H9 (cell line): ENCODE data around the gene P3H2. TPM values are rescaled to one million over a fixed set of nuclear protein-coding genes. Genes with fewer than 3 reads are reported as not detected.

Experiments
- DNase-seq: peaks from one replicate; pipeline ENCODE4 v3.0.0-alpha.2; 2017
- H2AFZ ChIP-seq: one replicate; pipeline ENCODE4 v1.6.1; 2013; ENCODE audit warnings: mild to moderate bottlenecking, low read length, control low read depth, moderate library complexity
- H2AK5ac ChIP-seq: 2 replicates; pipeline ENCODE4 v1.6.1; 2013; ENCODE audit warnings: low read length, control low read depth, mixed read lengths; ENCODE audit not compliant: insufficient read length
- H2BK120ac ChIP-seq: one replicate; pipeline ENCODE4 v1.6.1; 2013; ENCODE audit warnings: low read depth, mild to moderate bottlenecking, low read length, control low read depth, inconsistent platforms; ENCODE audit not compliant: poor library complexity, severe bottlenecking
- H2BK12ac ChIP-seq: 2 replicates; pipeline ENCODE4 v1.6.1; 2013; ENCODE audit warnings: low read length, control low read depth, mixed read lengths, low read depth; ENCODE audit not compliant: insufficient read length
- H2BK15ac ChIP-seq: 2 replicates; pipeline ENCODE4 v1.6.1; 2013; ENCODE audit warnings: low read depth, low read length, control low read depth
- H2BK20ac ChIP-seq: one replicate; pipeline ENCODE4 v1.6.1; 2013; ENCODE audit warnings: low read depth, mild to moderate bottlenecking, low read length, control low read depth, inconsistent platforms; ENCODE audit not compliant: poor library complexity, severe bottlenecking
- H2BK5ac ChIP-seq: 2 replicates; pipeline ENCODE4 v1.6.1; 2013; ENCODE audit warnings: low read length, control low read depth, mixed read lengths; ENCODE audit not compliant: insufficient read length
- H3K14ac ChIP-seq: 2 replicates; pipeline ENCODE4 v1.6.1; 2013; ENCODE audit warnings: low read length, control low read depth; ENCODE audit not compliant: insufficient read depth
- H3K18ac ChIP-seq: 2 replicates; pipeline ENCODE4 v1.6.1; 2013; ENCODE audit warnings: low read depth, mild to moderate bottlenecking, mixed read lengths, low read length, control low read depth; ENCODE audit not compliant: insufficient read length
- H3K23ac ChIP-seq: 2 replicates; pipeline ENCODE4 v1.6.1; 2013; ENCODE audit warnings: low read length, control low read depth, mixed read lengths, low read depth; ENCODE audit not compliant: insufficient read length
- H3K23me2 ChIP-seq: 2 replicates; pipeline ENCODE4 v1.6.1; 2013; ENCODE audit warnings: low read depth, mild to moderate bottlenecking, mixed read lengths, low read length, control low read depth; ENCODE audit not compliant: insufficient read length, poor library complexity, severe bottlenecking
- H3K27ac ChIP-seq: 2 replicates; pipeline ENCODE4 v1.5.1; 2013; ENCODE audit warnings: low read length, control low read depth, mixed read lengths, low read depth; ENCODE audit not compliant: insufficient read length
- H3K27me3 ChIP-seq: 2 replicates; pipeline ENCODE4 v1.6.1; 2013; ENCODE audit warnings: low read length, control low read depth, inconsistent platforms; ENCODE audit not compliant: insufficient read depth
- H3K4ac ChIP-seq: 2 replicates; pipeline ENCODE4 v1.6.1; 2013; ENCODE audit warnings: low read depth, mild to moderate bottlenecking, control low read depth, inconsistent platforms, low read length, moderate library complexity
- H3K4me1 ChIP-seq: 2 replicates; pipeline ENCODE4 v1.6.1; 2013; ENCODE audit warnings: low read length, control low read depth, inconsistent platforms; ENCODE audit not compliant: insufficient read depth
- H3K4me2 ChIP-seq: 2 replicates; pipeline ENCODE4 v1.6.1; 2013; ENCODE audit warnings: low read length, control low read depth, mixed read lengths; ENCODE audit not compliant: insufficient read length, insufficient read depth
- H3K56ac ChIP-seq: 2 replicates; pipeline ENCODE4 v1.6.1; 2013; ENCODE audit warnings: low read depth, mild to moderate bottlenecking, mixed read lengths, low read length, control low read depth; ENCODE audit not compliant: insufficient read length
- H3K79me1 ChIP-seq: 2 replicates; pipeline ENCODE4 v1.6.1; 2013; ENCODE audit warnings: low read depth, mild to moderate bottlenecking, moderate library complexity, low read length, control low read depth, inconsistent platforms; ENCODE audit not compliant: insufficient read depth, poor library complexity, severe bottlenecking
- H3K79me2 ChIP-seq: 2 replicates; pipeline ENCODE4 v1.6.1; 2013; ENCODE audit warnings: low read length, control low read depth, inconsistent platforms; ENCODE audit not compliant: insufficient read depth
- H3K9ac ChIP-seq: 2 replicates; pipeline ENCODE4 v1.6.1; 2013; ENCODE audit warnings: low read length, control low read depth, mixed read lengths; ENCODE audit not compliant: insufficient read length; ENCODE audit errors: extremely low read depth
- H3K9me3 ChIP-seq: one replicate; pipeline ENCODE4 v1.6.1; 2013; ENCODE audit warnings: low read depth, low read length, inconsistent platforms; ENCODE audit not compliant: control insufficient read depth
- H3T11ph ChIP-seq: one replicate; pipeline ENCODE4 v1.6.1; 2013; ENCODE audit warnings: mild to moderate bottlenecking, low read length, control low read depth, inconsistent platforms
- H4K20me1 ChIP-seq: one replicate; pipeline ENCODE4 v1.6.1; 2013; ENCODE audit not compliant: control insufficient read depth, insufficient read length, insufficient read depth
- H4K5ac ChIP-seq: 2 replicates; pipeline ENCODE4 v1.6.1; 2013; ENCODE audit warnings: low read depth, mild to moderate bottlenecking, mixed read lengths, low read length, control low read depth; ENCODE audit not compliant: insufficient read length
- H4K8ac ChIP-seq: replicated peaks from 2 replicates; pipeline ENCODE4 v1.6.1; 2013; ENCODE audit warnings: low read length, control low read depth, mixed read lengths, low read depth; ENCODE audit not compliant: insufficient read length
- H4K91ac ChIP-seq: 2 replicates; pipeline ENCODE4 v1.6.1; 2013; ENCODE audit warnings: low read depth, mild to moderate bottlenecking, moderate library complexity, mixed read lengths, low read length, control low read depth; ENCODE audit not compliant: insufficient read length
- H3K27ac Mint-ChIP-seq, 3 experiments: 2 replicates in 2 of 3; 3 replicates in 1 of 3; pipeline ENCODE4 v1.8.0; 2020 to 2021; ENCODE audit warnings: mixed read lengths in 3 of 3, mild to moderate bottlenecking in 1 of 3, moderate library complexity in 1 of 3
- H3K27me3 Mint-ChIP-seq: 2 replicates; pipeline ENCODE4 v1.8.0; 2021; ENCODE audit warnings: low read depth, mild to moderate bottlenecking, moderate library complexity, mixed read lengths
- H3K36me3 Mint-ChIP-seq, 3 experiments: 2 replicates in 2 of 3; 3 replicates in 1 of 3; pipeline ENCODE4 v1.8.0; 2020 to 2021; ENCODE audit warnings: low read depth in 3 of 3, mixed read lengths in 3 of 3; ENCODE audit not compliant: insufficient read depth in 1 of 3
- H3K4me1 Mint-ChIP-seq, 2 experiments: 2 replicates each; pipeline ENCODE4 v1.8.0; 2020; ENCODE audit warnings: mixed read lengths in 2 of 2
- H3K4me3 Mint-ChIP-seq, 2 experiments: 2 replicates in 1 of 2; 3 replicates in 1 of 2; pipeline ENCODE4 v1.8.0; 2020 to 2021; ENCODE audit warnings: mild to moderate bottlenecking in 2 of 2, mixed read lengths in 2 of 2, moderate library complexity in 1 of 2
- H3K9me3 Mint-ChIP-seq, 2 experiments: 2 replicates in 1 of 2; 3 replicates in 1 of 2; pipeline ENCODE4 v1.8.0; 2020; ENCODE audit warnings: mild to moderate bottlenecking in 2 of 2, mixed read lengths in 2 of 2, moderate library complexity in 1 of 2
- CTCF ChIP-seq: fragments of 200-600 bp; sonication (generic); conservative IDR thresholded peaks from 3 replicates; pipeline ENCODE4 v1.8.0; 2021; ENCODE audit warnings: antibody characterized with exemption, mild to moderate bottlenecking
- WGBS: extraction: QIAGEN DNeasy Blood & Tissue Kit; methylation state at CpG from one replicate; pipeline ENCODE4 v1.1.7; 2013; ENCODE audit warnings: missing lambda C conversion rate, low lambda C conversion rate, mixed read lengths; ENCODE audit not compliant: insufficient read length; ENCODE audit errors: extremely low coverage; 5-methylcytosine and 5-hydroxymethylcytosine counted together
- total RNA-seq: library from RNA; stranded (reverse); gene quantifications from 2 replicates; pipeline ENCODE4 v1.2.1, GENCODE V29; 2021

Gene P3H2
- total RNA-seq, 1 experiment from 2014 or later = 41.5 TPM

DNA sequence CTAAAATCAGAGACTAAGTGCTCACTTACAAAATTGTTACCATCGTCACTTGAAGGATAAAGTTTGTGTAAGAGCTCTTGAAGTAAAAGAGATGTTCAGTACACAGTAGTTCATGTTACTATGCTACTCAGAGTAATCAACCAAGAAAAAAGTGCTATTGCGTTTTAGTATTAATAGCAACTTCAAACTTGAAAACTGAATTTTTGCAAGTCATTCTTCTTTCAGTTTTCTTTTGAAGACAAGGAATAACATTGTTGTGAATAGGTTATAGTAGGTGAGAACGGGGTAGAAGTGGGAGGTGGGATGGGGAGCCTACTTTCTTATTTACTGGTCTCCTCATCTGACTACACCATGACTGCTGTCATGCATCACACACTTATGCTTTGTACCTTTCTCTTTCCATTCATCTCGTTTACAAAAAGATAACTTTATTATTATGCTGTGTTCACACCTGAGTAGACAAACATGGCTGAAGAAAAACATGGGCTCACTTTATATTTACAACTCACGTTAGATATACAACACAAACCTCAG lies 39.3 kb upstream of the P3H2 start:
- H2BK12ac ChIP-seq = no peak overlapping the region
- Mint-ChIP-seq H3K27me3 (no peaks in the 10 kb centered on the region), H3K27ac (no peak overlapping the region), H3K4me3 (no peak overlapping the region), H3K4me1 (peaks cover 21 to 29% of the 10 kb centered on the region in 2 experiments), H3K36me3 (peaks cover 0 to 10% (median 5%) of the 10 kb centered on the region in 3 experiments; a peak in 5 of 7 replicates), H3K9me3 (peaks cover 10% of the 10 kb centered on the region in 2 experiments)
- H2BK5ac ChIP-seq = no peak overlapping the region
- no peak for DNase-seq
- no peak overlapping the region for H3K18ac ChIP-seq
- no peak overlapping the region for H3K9ac ChIP-seq
- H3K79me1 ChIP-seq = no peaks in the 10 kb centered on the region
- no peak overlapping the region for H2AFZ ChIP-seq
- no peak overlapping the region for H3K4me2 ChIP-seq
- no peak overlapping the region for H3K56ac ChIP-seq
- H3K27me3 ChIP-seq = no peaks in the 10 kb centered on the region
- no peak overlapping the region for H2BK15ac ChIP-seq
- H3K4ac ChIP-seq = no peak overlapping the region
- H3K27ac ChIP-seq = no peak overlapping the region
- no peak overlapping the region for H4K91ac ChIP-seq
- H3K4me1 ChIP-seq = no peaks in the 10 kb centered on the region
- no peak overlapping the region for H4K8ac ChIP-seq
- H3T11ph ChIP-seq = no peak overlapping the region
- H3K23me2 ChIP-seq = no peaks in the 10 kb centered on the region
- TF ChIP-seq CTCF = no peak
- no peaks in the 10 kb centered on the region for H3K9me3 ChIP-seq
- no peak overlapping the region for H2AK5ac ChIP-seq
- no peak overlapping the region for H3K14ac ChIP-seq
- no peak overlapping the region for H3K23ac ChIP-seq
- H3K79me2 ChIP-seq = no peaks in the 10 kb centered on the region
- H2BK120ac ChIP-seq = no peak overlapping the region
- H4K20me1 ChIP-seq = no peaks in the 10 kb centered on the region
- no CpG with 5 or more reads among the region's 5 CpGs for WGBS
- H2BK20ac ChIP-seq = no peak overlapping the region
- H4K5ac ChIP-seq = no peak overlapping the region
